ENCODE measurements around the gene SORD.
"Not testable (repeated sequence)": the region's sequence is repeated elsewhere in the genome, so short reads cannot be mapped to it uniquely, and the experiment has no call there.

Gene SORD

GRCh38 chr15:45100884-45101625 is 78.1 kb downstream of the SORD start:
- DNase-seq, result no peak

- no peak for DNase-seq
Measured at GRCh38 chr15:45101749-45102148, 78.8 kb downstream of the SORD start.

GRCh38 chr15:45102226-45102625 is 79.2 kb downstream of the SORD start:
- DNase-seq, result no peak

GRCh38 chr15:45104170-45104569 is 81.2 kb downstream of the SORD start:
- DNase-seq, result not testable (repeated sequence)

DNA sequence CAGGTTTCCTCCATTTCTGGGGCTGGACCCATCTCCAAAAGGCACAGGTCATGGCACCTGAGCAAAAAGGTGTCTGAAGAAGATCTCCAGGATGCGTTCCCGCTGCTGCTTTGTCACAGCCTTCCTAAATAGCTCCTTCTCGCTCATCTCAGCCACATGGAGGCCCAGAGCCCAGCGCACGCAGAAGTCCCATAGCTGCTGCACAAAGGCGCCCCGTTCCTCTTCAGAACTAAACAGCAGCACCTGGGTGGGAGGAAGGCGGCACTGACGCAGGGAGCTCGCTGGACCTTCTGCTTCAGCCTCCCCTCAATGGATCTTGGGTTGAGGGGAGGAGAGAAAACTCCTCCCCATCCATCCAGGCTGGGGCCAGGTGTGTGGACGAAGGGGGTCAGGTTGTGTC is 82.6 kb downstream of the SORD start:
- no peak for DNase-seq

- no peak for DNase-seq
Measured at GRCh38 chr15:45106002-45106790, 83.2 kb downstream of the SORD start.

DNA sequence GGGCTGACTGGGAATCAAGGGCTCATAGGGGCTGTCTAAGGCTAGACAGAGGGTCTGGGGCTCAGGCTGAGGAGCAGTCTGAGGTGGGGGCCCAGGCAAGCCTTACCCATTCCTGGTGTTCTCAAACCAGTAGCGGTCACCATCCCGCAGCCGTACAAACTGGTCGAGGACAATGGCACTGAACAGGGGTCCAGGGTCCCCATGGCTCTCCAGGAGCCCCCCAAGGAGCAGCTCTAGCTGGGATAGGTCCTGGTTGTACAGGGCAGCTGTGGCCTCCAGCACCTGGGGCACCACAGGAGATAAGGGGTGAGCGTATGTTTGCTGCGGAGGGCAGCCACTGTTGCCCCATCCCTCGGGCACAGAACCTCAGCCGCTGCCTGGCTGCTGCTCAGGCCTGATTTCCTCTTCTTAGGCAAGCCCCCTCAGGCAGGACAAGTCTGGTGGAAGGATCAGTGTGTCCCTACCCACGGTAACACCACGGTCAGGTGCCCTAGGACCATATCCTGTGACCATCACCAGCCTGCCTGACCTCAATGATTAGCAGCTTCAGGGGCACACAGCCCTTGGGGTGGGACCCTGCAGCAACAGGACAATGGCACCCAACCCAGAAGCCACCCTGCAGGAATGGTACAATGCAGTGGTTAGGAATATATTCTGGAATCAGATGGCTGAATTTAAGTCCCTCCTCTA is 85.1 kb downstream of the SORD start:
- no peak for DNase-seq

GRCh38 chr15:45110256-45110820 is 87.3 kb downstream of the SORD start:
- DNase-seq, result no peak

- no peak for DNase-seq
Measured at GRCh38 chr15:45111390-45112142, 88.6 kb downstream of the SORD start.

GRCh38 chr15:45112143-45112590 is 89.2 kb downstream of the SORD start:
- no peak for DNase-seq

- DNase-seq, result no peak
Measured at GRCh38 chr15:45112591-45113379, 89.8 kb downstream of the SORD start.

DNA sequence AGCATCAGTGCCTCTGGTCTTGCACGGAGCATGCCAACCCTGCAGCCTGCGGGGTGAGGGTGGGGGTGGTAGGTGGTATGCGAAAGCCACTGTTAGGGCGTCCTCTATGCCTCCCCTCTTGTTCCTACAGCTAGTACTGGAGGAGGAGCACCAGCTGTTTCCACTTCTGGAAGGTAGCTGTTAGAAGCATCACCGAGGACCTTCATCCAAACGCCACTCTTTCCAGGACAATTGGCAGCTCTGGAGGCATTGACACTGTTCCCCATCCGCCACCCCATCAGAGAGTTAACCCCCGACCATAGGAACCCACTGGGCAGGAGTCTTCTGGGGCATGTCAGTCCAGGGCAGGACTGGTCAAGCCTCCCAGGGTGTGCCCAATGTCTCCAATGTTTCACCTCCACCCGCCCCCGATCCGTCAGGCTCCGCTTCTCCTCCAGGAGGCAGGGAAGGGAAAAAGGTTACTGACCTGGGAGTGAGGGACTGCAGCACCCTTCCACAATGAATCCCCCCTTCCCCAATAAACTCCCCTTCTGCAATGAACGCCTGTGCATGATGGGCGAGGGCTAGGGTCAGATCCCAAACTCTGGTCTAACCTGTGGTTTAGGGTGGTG is 90.5 kb downstream of the SORD start:
- no peak for DNase-seq

- no peak for DNase-seq
Measured at GRCh38 chr15:45114076-45114750, 91.2 kb downstream of the SORD start, which contains the start of the genes DUOX2 and DUOXA2. DUOX2 (minus strand) TSS chr15:45114172; CDS start chr15:45113411, 761 bp downstream. DUOXA2 (plus strand) TSS chr15:45114326; CDS start chr15:45114606, 280 bp downstream.

GRCh38 chr15:45114751-45115085 is 91.7 kb downstream of the SORD start:
- no peak for DNase-seq

GRCh38 chr15:45115312-45115820 is 92.4 kb downstream of the SORD start:
- DNase-seq, result no peak

GRCh38 chr15:45116006-45116481 is 93.0 kb downstream of the SORD start:
- no peak for DNase-seq

- DNase-seq, result no peak
Measured at GRCh38 chr15:45116482-45117307, 93.7 kb downstream of the SORD start.

DNA sequence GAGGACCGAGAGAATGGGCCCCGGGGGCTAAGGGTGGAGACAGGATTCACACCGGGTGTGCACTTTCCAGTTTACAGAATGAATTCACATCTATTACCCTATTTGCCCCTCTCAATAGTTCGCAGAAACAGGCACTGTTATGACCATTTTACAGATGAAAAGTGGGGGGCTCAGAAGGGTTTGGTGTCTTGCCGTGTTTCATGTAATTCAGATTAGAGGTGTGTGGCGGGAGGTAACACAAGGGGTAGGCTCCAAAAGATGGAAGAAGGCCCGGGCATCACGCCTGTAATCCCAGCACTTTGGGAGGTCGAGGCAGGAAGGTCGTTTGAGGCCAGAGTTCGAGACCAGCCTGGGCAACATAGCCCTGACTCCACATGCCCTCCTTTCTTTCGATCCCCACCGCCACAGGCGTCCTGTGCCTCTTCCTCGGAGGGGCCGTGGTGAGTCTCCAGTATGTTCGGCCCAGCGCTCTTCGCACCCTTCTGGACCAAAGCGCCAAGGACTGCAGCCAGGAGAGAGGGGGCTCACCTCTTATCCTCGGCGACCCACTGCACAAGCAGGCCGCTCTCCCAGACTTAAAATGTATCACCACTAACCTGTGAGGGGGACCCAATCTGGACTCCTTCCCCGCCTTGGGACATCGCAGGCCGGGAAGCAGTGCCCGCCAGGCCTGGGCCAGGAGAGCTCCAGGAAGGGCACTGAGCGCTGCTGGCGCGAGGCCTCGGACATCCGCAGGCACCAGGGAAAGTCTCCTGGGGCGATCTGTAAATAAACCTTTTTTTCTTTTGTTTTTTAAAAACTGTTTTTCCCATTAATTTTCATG is 94.5 kb downstream of the SORD start:
- no peak for DNase-seq

All from MV-4-11 (cell line).